ENCODE results near the gene ALG11. TPM values are rescaled to one million over a fixed set of nuclear protein-coding genes. Genes with fewer than 3 reads are reported as not detected.

The ALG11 gene, protein sequence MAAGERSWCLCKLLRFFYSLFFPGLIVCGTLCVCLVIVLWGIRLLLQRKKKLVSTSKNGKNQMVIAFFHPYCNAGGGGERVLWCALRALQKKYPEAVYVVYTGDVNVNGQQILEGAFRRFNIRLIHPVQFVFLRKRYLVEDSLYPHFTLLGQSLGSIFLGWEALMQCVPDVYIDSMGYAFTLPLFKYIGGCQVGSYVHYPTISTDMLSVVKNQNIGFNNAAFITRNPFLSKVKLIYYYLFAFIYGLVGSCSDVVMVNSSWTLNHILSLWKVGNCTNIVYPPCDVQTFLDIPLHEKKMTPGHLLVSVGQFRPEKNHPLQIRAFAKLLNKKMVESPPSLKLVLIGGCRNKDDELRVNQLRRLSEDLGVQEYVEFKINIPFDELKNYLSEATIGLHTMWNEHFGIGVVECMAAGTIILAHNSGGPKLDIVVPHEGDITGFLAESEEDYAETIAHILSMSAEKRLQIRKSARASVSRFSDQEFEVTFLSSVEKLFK
- 20.8 and 38.3 TPM in 2 replicates for total RNA-seq

GRCh38 chr13:52011632-52012511 lies at the start of gene ALG11:
Gene ALG11 (plus strand): TSS chr13:52012398. CDS start chr13:52012419, 21 bp downstream.

DNA sequence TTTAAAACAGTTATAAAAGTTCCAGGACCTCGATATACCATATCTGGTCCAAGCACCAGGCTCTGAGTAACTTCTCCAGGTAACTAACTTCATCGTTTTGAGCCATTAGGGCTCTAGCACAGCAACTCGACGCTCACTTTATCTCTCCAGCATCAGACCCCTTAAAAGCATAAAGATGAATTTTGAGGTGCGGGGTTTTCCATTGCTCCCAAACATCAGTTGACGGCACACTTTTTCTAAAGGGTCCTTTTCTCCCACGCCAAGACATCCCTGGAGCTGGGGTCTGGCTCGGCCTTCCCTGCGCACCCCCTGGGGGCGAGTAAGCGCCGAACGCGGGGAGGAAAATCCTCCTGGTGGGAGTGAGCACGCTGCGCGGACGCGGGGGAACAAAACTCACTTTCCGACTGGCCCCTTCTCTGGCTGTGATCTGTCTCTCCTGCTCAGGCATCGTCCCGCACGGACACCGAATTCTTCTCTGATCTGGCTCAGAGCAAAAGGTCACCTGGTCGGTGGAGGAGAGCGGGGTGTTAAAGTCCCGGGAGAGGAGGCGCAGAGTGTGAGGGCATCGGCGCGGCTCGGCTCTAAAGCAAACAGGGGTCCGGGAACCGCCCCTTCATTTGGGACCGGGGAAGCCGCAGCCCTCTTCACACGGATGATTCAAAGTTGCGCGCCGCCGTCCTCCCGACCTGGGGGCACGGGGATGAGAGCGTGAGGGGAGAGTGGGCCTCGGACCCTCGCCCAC lies 1.1 kb upstream of the ALG11 start, which contains the start of gene ATP7B:
ATP7B (minus strand) TSS at position 561 of the 742 bp plus-strand sequence; CDS start at position 448, 113 bp downstream.

GRCh38 chr13:52024481-52024880 lies 12.3 kb downstream of the ALG11 start, which contains the start of gene UTP14C:
Gene UTP14C (plus strand): TSS chr13:52024691. CDS start chr13:52028805, 4,114 bp downstream.

Other genes with a start within 250 kb of the ALG11 start
- 3.0 and 5.2 TPM in 2 replicates for gene DHRS12, start 208.2 kb upstream of the ALG11 start, total RNA-seq
- gene TMEM272, start 167.2 kb upstream of the ALG11 start, total RNA-seq: not detected in 2 replicates
- gene CCDC70, start 150.4 kb upstream of the ALG11 start, total RNA-seq: not detected in 2 replicates
- 4.0 and 4.5 TPM in 2 replicates for gene ATP7B, start 948 bp upstream of the ALG11 start, total RNA-seq
- gene UTP14C, start 12.3 kb downstream of the ALG11 start, total RNA-seq: 9.7 and 13.2 TPM in 2 replicates
- under 0.01 and 0.30 TPM in 2 replicates for gene NEK5, start 116.7 kb downstream of the ALG11 start, total RNA-seq
- gene NEK3, start 147.2 kb downstream of the ALG11 start, total RNA-seq: 13.5 and 17.5 TPM in 2 replicates

All from epithelial cell of umbilical artery (primary cell).